NB4 (cell line): Measurements from ENCODE around the gene JMJD1C.
A peak's percentile ranks its signal among the peaks of the same experiment; 100 is the strongest.

Experiments
- DNase-seq: peaks from one replicate; pipeline ENCODE4 v3.0.0; 2010; ENCODE audit warnings: low read depth
- H3K4me3 ChIP-seq: one replicate; pipeline ENCODE4 v1.5.1; 2011; ENCODE audit warnings: mild to moderate bottlenecking, low read depth, low read length, moderate library complexity
- CTCF ChIP-seq: IDR thresholded peaks from one replicate; pipeline ENCODE4 v1.5.1; 2012; ENCODE audit warnings: low read depth, low read length
- MAX ChIP-seq: IDR thresholded peaks from 2 replicates; pipeline ENCODE4 v1.6.1; 2011; ENCODE audit warnings: low read depth, low read length
- MYC ChIP-seq: IDR thresholded peaks from 2 replicates; pipeline ENCODE4 v1.6.1; 2011; ENCODE audit warnings: low read depth, low read length
- POLR2A ChIP-seq: IDR thresholded peaks from 2 replicates; pipeline ENCODE4 v1.6.1; 2011; ENCODE audit warnings: mild to moderate bottlenecking; ENCODE audit not compliant: insufficient read length; ENCODE audit errors: extremely low read depth

JMJD1C gene

GRCh38 chr10:63252095-63252762, 213.5 kb downstream of the JMJD1C start:
- DNase-seq, result no peak
- no peak for TF ChIP-seq POLR2A
- TF ChIP-seq MYC, result no peak
- TF ChIP-seq MAX, result no peak
- no peak overlapping the region for H3K4me3 ChIP-seq

- H3K4me3 ChIP-seq, result no peak overlapping the region
- TF ChIP-seq MAX (no peak), CTCF (no peak), MYC (no peak), POLR2A (no peak)
- DNase-seq, result no peak
Observed at GRCh38 chr10:63250032-63250431, 215.7 kb downstream of the JMJD1C start.

GRCh38 chr10:63247771-63248170, 218.0 kb downstream of the JMJD1C start:
- no peak overlapping the region for H3K4me3 ChIP-seq
- no peak for DNase-seq
- TF ChIP-seq POLR2A, result no peak
- no peak for TF ChIP-seq MYC
- TF ChIP-seq MAX, result no peak
- TF ChIP-seq CTCF, result no peak

- TF ChIP-seq POLR2A (no peak), MYC (no peak), CTCF (no peak)
- DNase-seq, result no peak
- no peak overlapping the region for H3K4me3 ChIP-seq
Observed at GRCh38 chr10:63246356-63246755, 219.4 kb downstream of the JMJD1C start.

- no peak for TF ChIP-seq MAX
- no peak for TF ChIP-seq CTCF
- no peak for TF ChIP-seq MYC
- TF ChIP-seq POLR2A, result no peak
- DNase-seq, result peak; percentile 55
- no peak overlapping the region for H3K4me3 ChIP-seq
Observed at GRCh38 chr10:63241841-63242281, 223.9 kb downstream of the JMJD1C start.

- no peak for DNase-seq
- no peak for TF ChIP-seq MYC
- TF ChIP-seq MAX, result no peak
- no peak for TF ChIP-seq CTCF
- no peak for TF ChIP-seq POLR2A
- H3K4me3 ChIP-seq, result no peak overlapping the region
Observed at GRCh38 chr10:63240807-63241206, 225.0 kb downstream of the JMJD1C start.
